ENCODE measurements around the gene DOCK7. TPM values are rescaled to one million over a fixed set of nuclear protein-coding genes. Genes with fewer than 3 reads are reported as not detected.

Gene DOCK7
- total RNA-seq, 1 donor from 2014 or later, result 10.2 TPM

DNA sequence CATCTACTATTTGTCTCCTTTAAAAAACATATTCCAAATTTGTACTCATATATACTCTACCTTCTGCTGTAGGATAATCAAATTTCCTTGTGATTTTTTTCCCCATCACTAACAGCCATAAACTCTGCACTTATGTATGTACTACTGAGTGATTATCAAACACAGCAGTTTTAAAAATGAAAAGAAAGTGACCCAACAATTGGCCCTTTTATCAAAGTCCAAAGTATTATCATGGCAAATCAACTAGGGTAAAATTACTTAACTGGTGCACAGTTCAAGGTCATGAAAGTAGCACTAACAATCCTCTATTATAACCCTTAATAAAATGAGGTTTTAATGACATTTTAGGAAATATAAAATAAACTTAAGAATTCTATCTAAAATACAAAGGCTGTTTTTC lies 79.3 kb downstream of the DOCK7 start:
- intact Hi-C loops (cut with micrococcal nuclease), result no loop called here
- Histone ChIP-seq H3K4me1 (no peaks in the 10 kb centered on the region), H3K36me3 (peaks cover 6% of the 10 kb centered on the region), H3K9me3 (replicated peaks) (peaks cover 6% of the 10 kb centered on the region), H3K27ac (replicated peaks) (no peak overlapping the region), H3K27me3 (ENCODE audit: low read depth) (no peaks in the 10 kb centered on the region), H3K4me3 (no peak overlapping the region)
- DNase-seq, result no peak
- no peak for TF ChIP-seq CTCF (IDR thresholded peaks at IDR 0.05; ENCODE audit: borderline replicate concordance)

DNA sequence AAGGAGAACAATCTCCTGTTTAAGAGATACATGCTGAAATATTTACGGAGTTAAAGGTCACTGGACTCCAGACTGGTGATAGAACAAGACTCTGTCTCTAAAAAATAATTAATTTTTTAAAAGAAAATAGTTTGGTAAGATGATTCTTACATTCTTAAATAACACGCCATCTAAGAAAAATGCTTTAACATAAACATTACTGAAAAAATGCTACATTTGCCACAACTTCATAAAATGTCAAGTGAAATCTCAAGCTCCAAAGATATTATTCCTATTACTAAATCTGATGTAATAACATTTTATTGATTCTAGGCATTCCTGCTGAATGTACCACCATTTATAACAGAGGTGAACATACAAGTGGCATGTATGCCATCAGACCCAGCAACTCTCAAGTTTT lies 86.7 kb downstream of the DOCK7 start:
- no peaks in the 10 kb centered on the region for H3K4me1 ChIP-seq
- no peak overlapping the region for H3K27ac ChIP-seq (replicated peaks)
- TF ChIP-seq CTCF (IDR thresholded peaks at IDR 0.05; ENCODE audit: borderline replicate concordance), result no peak
- H3K4me3 ChIP-seq, result no peak overlapping the region
- intact Hi-C loops (cut with micrococcal nuclease), result no loop called here
- H3K27me3 ChIP-seq (ENCODE audit: low read depth), result no peaks in the 10 kb centered on the region
- H3K9me3 ChIP-seq (replicated peaks), result no peaks in the 10 kb centered on the region
- no peak for DNase-seq
- H3K36me3 ChIP-seq, result no peaks in the 10 kb centered on the region

GRCh38 chr1:62599044-62599443 lies 89.1 kb downstream of the DOCK7 start:
- no peak overlapping the region for H3K4me3 ChIP-seq
- no peaks in the 10 kb centered on the region for H3K27me3 ChIP-seq (ENCODE audit: low read depth)
- intact Hi-C loops (cut with micrococcal nuclease), result no loop called here
- no peak for TF ChIP-seq CTCF (IDR thresholded peaks at IDR 0.05; ENCODE audit: borderline replicate concordance)
- H3K27ac ChIP-seq (replicated peaks), result no peak overlapping the region
- no peaks in the 10 kb centered on the region for H3K9me3 ChIP-seq (replicated peaks)
- no peaks in the 10 kb centered on the region for H3K36me3 ChIP-seq
- H3K4me1 ChIP-seq, result no peaks in the 10 kb centered on the region
- no peak for DNase-seq

GRCh38 chr1:62597281-62597680 lies 90.9 kb downstream of the DOCK7 start, which contains the start of gene ANGPTL3:
ANGPTL3 (plus strand) TSS chr1:62597520; CDS start chr1:62597567, 47 bp downstream.
- TF ChIP-seq CTCF (IDR thresholded peaks at IDR 0.05; ENCODE audit: borderline replicate concordance), result no peak
- no peaks in the 10 kb centered on the region for H3K27me3 ChIP-seq (ENCODE audit: low read depth)
- intact Hi-C loops (cut with micrococcal nuclease), result no loop called here
- H3K4me1 ChIP-seq, result no peaks in the 10 kb centered on the region
- H3K27ac ChIP-seq (replicated peaks), result no peak within 1 kb of the TSS
- H3K4me3 ChIP-seq, result no peak within 1 kb of the TSS
- H3K9me3 ChIP-seq (replicated peaks), result no peaks in the 10 kb centered on the region
- H3K36me3 ChIP-seq, result no peaks in the 10 kb centered on the region
- DNase-seq, result no peak

DNA sequence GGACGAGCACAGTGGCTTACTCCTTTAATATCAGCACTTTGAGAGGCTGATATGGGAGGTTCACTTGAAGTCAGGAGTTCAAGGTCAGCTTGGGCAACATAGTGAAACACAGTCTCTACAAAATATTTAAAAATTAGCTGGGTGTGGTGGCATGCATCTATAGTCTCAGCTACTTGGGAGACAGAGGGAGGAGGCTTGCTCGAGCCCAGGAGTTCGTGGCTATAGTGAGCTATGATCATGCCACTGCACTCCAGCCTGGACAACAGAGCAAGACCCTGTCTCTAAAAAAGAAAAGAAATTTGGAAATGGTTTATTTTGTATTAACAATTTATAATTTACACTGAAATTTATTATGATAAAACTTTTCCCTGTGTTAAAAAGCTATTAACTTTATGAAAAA lies 92.5 kb downstream of the DOCK7 start:
- no peaks in the 10 kb centered on the region for H3K36me3 ChIP-seq
- intact Hi-C loops (cut with micrococcal nuclease), result no loop called here
- H3K4me1 ChIP-seq, result no peaks in the 10 kb centered on the region

More for the DNA sequence above, 92.5 kb downstream of the DOCK7 start:
- no peak for TF ChIP-seq CTCF (IDR thresholded peaks at IDR 0.05; ENCODE audit: borderline replicate concordance)
- no peaks in the 10 kb centered on the region for H3K27me3 ChIP-seq (ENCODE audit: low read depth)
- H3K27ac ChIP-seq (replicated peaks), result no peak overlapping the region
- no peaks in the 10 kb centered on the region for H3K9me3 ChIP-seq (replicated peaks)
- no peak for DNase-seq
- no peak overlapping the region for H3K4me3 ChIP-seq

Measured in left ventricle myocardium inferior (tissue), 1 donor.